CD4-positive, CD25-positive, alpha-beta regulatory T cell (primary cell): ENCODE results near the gene CACNA1H. TPM values are rescaled to one million over a fixed set of nuclear protein-coding genes. Genes with fewer than 3 reads are reported as not detected.

Experiments
- ATAC-seq, 2 donors: fragments of 150-1000 bp; cut with Tn5 transposase; one replicate each; pipeline ENCODE4 v1.10.0; 2021; ENCODE audit warnings: low read depth in 2 of 2, moderate number of reproducible peaks in 2 of 2, moderate library complexity in 1 of 2
- DNase-seq, 3 donors: peaks; one replicate each; pipeline versions ENCODE4 v3.0.0 to v3.0.0-alpha.2; 2012 to 2022; ENCODE audit warnings: mixed read lengths in 1 of 3
- H3K27ac ChIP-seq: one replicate; pipeline ENCODE4 v1.7.0; 2013; ENCODE audit warnings: mild to moderate bottlenecking, low read length; ENCODE audit not compliant: insufficient read depth, poor library complexity, severe bottlenecking
- H3K27me3 ChIP-seq: one replicate; pipeline ENCODE4 v1.7.0; 2013; ENCODE audit warnings: low read length; ENCODE audit not compliant: control insufficient read depth, insufficient read depth
- H3K36me3 ChIP-seq: one replicate; pipeline ENCODE4 v1.7.0; 2013; ENCODE audit warnings: mild to moderate bottlenecking, low read length, moderate library complexity; ENCODE audit not compliant: control insufficient read depth, insufficient read depth
- H3K4me1 ChIP-seq: 2 replicates; pipeline ENCODE4 v1.7.0; 2013; ENCODE audit warnings: mild to moderate bottlenecking, low read length; ENCODE audit not compliant: insufficient read depth, control insufficient read depth, poor library complexity, severe bottlenecking
- H3K4me3 ChIP-seq: one replicate; pipeline ENCODE4 v1.7.0; 2013; ENCODE audit warnings: low read depth, mild to moderate bottlenecking, low read length, moderate library complexity
- H3K9me3 ChIP-seq, 2 experiments: 1 replicate in 1 of 2; 2 replicates in 1 of 2; pipeline ENCODE4 v1.7.0; 2013; ENCODE audit warnings: low read length in 2 of 2, mild to moderate bottlenecking in 1 of 2, moderate library complexity in 1 of 2; ENCODE audit not compliant: control insufficient read depth in 2 of 2
- H3K27ac Mint-ChIP-seq, 3 donors: one replicate each; pipeline ENCODE4 v1.8.0; 2020 to 2022; ENCODE audit warnings: mild to moderate bottlenecking in 3 of 3, mixed read lengths in 3 of 3, moderate library complexity in 2 of 3
- H3K27me3 Mint-ChIP-seq: one replicate; pipeline ENCODE4 v1.8.0; 2022; ENCODE audit warnings: mild to moderate bottlenecking, mixed read lengths
- H3K36me3 Mint-ChIP-seq: one replicate; pipeline ENCODE4 v1.8.0; 2020; ENCODE audit warnings: mixed read lengths
- H3K4me1 Mint-ChIP-seq, 4 donors: one replicate each; pipeline ENCODE4 v1.8.0; 2020 to 2022; ENCODE audit warnings: mixed read lengths in 4 of 4, mild to moderate bottlenecking in 1 of 4
- H3K4me3 Mint-ChIP-seq, 4 donors: one replicate each; pipeline ENCODE4 v1.8.0; 2020 to 2022; ENCODE audit warnings: mild to moderate bottlenecking in 4 of 4, mixed read lengths in 4 of 4, moderate library complexity in 3 of 4
- H3K9me3 Mint-ChIP-seq, 7 donors: one replicate each; pipeline ENCODE4 v1.8.0; 2020 to 2022; ENCODE audit warnings: mixed read lengths in 7 of 7, mild to moderate bottlenecking in 3 of 7, moderate library complexity in 2 of 7
- polyA plus RNA-seq, 4 donors: library from polyadenylated mRNA; unstranded; fragments of 300-500 nt; fragmentation: Illumina TruSeq; gene quantifications; one replicate each; pipeline ENCODE4 v1.2.3, GENCODE V29; 2021
- total RNA-seq: library from RNA; stranded (reverse); gene quantifications from one replicate; pipeline ENCODE4 v1.2.3, GENCODE V29; 2022

Gene CACNA1H
- total and polyA plus RNA-seq, 5 donors from 2014 or later = 0.37 to 4.2 (median 0.50) TPM; not detected in 1

DNA sequence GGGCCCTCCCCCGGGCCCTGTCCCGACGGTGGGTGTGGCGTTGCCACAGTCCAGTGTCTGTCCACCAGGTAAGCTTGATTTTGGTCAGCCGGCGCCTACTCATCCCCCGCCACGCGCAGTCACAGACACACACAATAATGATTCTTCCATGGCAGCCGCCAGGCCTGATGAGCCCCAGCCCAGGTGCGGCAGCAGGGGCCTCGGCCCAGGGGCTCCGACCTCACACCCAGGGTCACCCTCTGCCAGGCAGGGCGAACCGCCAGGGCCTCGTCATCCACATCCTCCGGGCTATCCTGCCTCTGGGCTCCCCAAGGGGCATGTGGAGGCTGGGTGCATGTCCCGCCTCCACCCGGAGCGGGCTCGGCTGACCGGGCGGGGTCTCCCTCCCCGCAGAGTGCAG lies 64.6 kb downstream of the CACNA1H start:
- no peaks in the 10 kb centered on the region for H3K27me3 Mint-ChIP-seq

DNA sequence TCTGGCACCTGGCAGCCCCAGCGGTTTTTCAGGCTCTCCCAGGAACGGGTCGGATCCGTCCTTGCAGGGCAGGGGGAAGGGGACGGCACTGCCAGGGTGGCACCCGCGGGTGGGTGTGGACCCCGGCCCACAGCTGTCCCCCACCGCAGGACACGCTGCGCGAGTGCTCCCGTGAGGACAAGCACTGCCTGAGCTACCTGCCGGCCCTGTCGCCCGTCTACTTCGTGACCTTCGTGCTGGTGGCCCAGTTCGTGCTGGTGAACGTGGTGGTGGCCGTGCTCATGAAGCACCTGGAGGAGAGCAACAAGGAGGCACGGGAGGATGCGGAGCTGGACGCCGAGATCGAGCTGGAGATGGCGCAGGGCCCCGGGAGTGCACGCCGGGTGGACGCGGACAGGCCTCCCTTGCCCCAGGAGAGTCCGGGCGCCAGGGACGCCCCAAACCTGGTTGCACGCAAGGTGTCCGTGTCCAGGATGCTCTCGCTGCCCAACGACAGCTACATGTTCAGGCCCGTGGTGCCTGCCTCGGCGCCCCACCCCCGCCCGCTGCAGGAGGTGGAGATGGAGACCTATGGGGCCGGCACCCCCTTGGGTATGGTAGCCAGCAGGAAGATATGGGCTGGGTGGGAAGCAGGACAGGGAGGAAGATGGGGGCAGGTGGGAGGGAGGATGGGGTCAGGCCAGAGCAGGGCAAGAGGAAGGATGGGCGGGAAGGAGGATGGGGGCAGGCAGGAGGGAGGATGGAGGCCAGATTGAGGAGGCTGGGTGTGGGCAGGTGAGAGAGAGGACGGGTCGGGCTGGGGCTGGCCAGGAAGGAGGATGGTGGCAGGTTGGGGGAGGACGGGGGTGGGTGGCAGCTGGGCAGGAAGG lies 65.4 kb downstream of the CACNA1H start:
- Mint-ChIP-seq H3K4me3 (no peak overlapping the region), H3K9me3 (peaks cover 0 to 1% (median 0%) of the 10 kb centered on the region in 7 donors), H3K36me3 (no peaks in the 10 kb centered on the region), H3K4me1 (no peaks in the 10 kb centered on the region), H3K27me3 (no peaks in the 10 kb centered on the region), H3K27ac (no peak overlapping the region)
- ATAC-seq = no peak
- no peak for DNase-seq
- Histone ChIP-seq H3K9me3 (no peaks in the 10 kb centered on the region), H3K36me3 (no peaks in the 10 kb centered on the region), H3K27me3 (no peaks in the 10 kb centered on the region), H3K4me3 (no peak overlapping the region), H3K27ac (no peak overlapping the region), H3K4me1 (no peaks in the 10 kb centered on the region)

More for the DNA sequence above, 64.6 kb downstream of the CACNA1H start:
- no peak overlapping the region for H3K27ac ChIP-seq
- Mint-ChIP-seq H3K36me3 (no peaks in the 10 kb centered on the region), H3K9me3 (peaks cover 0 to 1% (median 0%) of the 10 kb centered on the region in 7 donors), H3K27ac (no peak overlapping the region), H3K4me1 (no peaks in the 10 kb centered on the region), H3K4me3 (no peak overlapping the region)
- DNase-seq = no peak
- no peak for ATAC-seq
- no peak overlapping the region for H3K4me3 ChIP-seq
- H3K4me1 ChIP-seq = no peaks in the 10 kb centered on the region
- H3K9me3 ChIP-seq = no peaks in the 10 kb centered on the region
- H3K27me3 ChIP-seq = no peaks in the 10 kb centered on the region
- H3K36me3 ChIP-seq = no peaks in the 10 kb centered on the region

DNA sequence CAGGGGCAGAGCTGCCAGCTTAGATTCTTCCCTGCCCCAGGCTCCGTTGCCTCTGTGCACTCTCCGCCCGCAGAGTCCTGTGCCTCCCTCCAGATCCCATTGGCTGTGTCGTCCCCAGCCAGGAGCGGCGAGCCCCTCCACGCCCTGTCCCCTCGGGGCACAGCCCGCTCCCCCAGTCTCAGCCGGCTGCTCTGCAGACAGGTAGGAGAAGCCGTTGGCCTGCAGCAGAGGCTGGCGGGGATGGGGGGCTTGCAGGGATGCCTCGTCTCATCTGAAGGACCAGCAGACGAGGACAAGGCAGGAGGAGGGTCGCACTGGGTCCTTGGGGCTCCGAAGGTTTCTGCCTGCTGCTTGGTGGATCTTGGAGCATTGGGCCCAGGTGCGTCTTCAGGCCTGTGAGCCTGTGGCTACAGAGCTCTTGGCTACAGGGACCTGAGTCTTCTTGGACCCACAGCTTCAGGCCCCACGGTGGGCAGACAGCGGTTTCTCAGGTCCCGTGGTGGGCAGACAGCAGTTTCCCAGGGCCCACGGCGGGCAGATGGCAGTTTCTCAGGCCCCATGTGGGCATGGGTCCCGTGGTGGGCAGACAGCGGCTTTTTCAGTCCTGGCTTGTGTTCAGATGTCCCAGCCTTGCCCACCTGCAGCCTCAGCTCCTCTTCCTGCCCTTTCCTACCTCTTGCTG lies 66.2 kb downstream of the CACNA1H start:
- H3K4me1 Mint-ChIP-seq = no peaks in the 10 kb centered on the region
- ATAC-seq (no peak), DNase-seq (no peak)
- no peak overlapping the region for H3K27ac Mint-ChIP-seq
- no peaks in the 10 kb centered on the region for H3K36me3 ChIP-seq
- H3K9me3 ChIP-seq = no peaks in the 10 kb centered on the region
- H3K4me3 ChIP-seq = no peak overlapping the region
- H3K27me3 Mint-ChIP-seq = no peaks in the 10 kb centered on the region
- no peaks in the 10 kb centered on the region for H3K36me3 Mint-ChIP-seq
- no peaks in the 10 kb centered on the region for H3K27me3 ChIP-seq
- H3K4me1 ChIP-seq = no peaks in the 10 kb centered on the region
- no peak overlapping the region for H3K27ac ChIP-seq
- H3K9me3 Mint-ChIP-seq = peaks cover 0 to 1% (median 0%) of the 10 kb centered on the region in 7 donors
- no peak overlapping the region for H3K4me3 Mint-ChIP-seq

DNA sequence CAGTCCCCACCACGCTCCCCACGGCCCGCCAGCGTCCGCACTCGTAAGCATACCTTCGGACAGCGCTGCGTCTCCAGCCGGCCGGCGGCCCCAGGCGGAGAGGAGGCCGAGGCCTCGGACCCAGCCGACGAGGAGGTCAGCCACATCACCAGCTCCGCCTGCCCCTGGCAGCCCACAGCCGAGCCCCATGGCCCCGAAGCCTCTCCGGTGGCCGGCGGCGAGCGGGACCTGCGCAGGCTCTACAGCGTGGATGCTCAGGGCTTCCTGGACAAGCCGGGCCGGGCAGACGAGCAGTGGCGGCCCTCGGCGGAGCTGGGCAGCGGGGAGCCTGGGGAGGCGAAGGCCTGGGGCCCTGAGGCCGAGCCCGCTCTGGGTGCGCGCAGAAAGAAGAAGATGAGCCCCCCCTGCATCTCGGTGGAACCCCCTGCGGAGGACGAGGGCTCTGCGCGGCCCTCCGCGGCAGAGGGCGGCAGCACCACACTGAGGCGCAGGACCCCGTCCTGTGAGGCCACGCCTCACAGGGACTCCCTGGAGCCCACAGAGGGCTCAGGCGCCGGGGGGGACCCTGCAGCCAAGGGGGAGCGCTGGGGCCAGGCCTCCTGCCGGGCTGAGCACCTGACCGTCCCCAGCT lies 67.3 kb downstream of the CACNA1H start:
- H3K27ac ChIP-seq = no peak overlapping the region
- no peak overlapping the region for H3K4me3 Mint-ChIP-seq
- H3K4me1 ChIP-seq = no peaks in the 10 kb centered on the region
- H3K9me3 ChIP-seq = no peaks in the 10 kb centered on the region
- DNase-seq (no peak), ATAC-seq (no peak)
- H3K27me3 Mint-ChIP-seq = no peaks in the 10 kb centered on the region
- no peak overlapping the region for H3K4me3 ChIP-seq
- H3K4me1 Mint-ChIP-seq = no peaks in the 10 kb centered on the region
- H3K9me3 Mint-ChIP-seq = no peaks in the 10 kb centered on the region
- no peaks in the 10 kb centered on the region for H3K27me3 ChIP-seq
- H3K27ac Mint-ChIP-seq = no peak overlapping the region
- H3K36me3 Mint-ChIP-seq = no peaks in the 10 kb centered on the region
- H3K36me3 ChIP-seq = no peaks in the 10 kb centered on the region

DNA sequence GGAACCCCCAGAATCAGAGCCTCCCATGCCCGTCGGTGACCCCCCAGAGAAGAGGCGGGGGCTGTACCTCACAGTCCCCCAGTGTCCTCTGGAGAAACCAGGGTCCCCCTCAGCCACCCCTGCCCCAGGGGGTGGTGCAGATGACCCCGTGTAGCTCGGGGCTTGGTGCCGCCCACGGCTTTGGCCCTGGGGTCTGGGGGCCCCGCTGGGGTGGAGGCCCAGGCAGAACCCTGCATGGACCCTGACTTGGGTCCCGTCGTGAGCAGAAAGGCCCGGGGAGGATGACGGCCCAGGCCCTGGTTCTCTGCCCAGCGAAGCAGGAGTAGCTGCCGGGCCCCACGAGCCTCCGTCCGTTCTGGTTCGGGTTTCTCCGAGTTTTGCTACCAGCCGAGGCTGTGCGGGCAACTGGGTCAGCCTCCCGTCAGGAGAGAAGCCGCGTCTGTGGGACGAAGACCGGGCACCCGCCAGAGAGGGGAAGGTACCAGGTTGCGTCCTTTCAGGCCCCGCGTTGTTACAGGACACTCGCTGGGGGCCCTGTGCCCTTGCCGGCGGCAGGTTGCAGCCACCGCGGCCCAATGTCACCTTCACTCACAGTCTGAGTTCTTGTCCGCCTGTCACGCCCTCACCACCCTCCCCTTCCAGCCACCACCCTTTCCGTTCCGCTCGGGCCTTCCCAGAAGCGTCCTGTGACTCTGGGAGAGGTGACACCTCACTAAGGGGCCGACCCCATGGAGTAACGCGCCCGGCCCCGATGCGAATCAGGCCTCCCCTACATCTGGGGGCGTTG lies 68.1 kb downstream of the CACNA1H start:
- H3K4me3 ChIP-seq = no peak overlapping the region
- DNase-seq (no peak), ATAC-seq (no peak)
- H3K27ac ChIP-seq = no peak overlapping the region
- H3K27me3 Mint-ChIP-seq = no peaks in the 10 kb centered on the region
- H3K36me3 Mint-ChIP-seq = no peaks in the 10 kb centered on the region
- H3K9me3 Mint-ChIP-seq = no peaks in the 10 kb centered on the region
- H3K36me3 ChIP-seq = no peaks in the 10 kb centered on the region
- H3K4me3 Mint-ChIP-seq = no peak overlapping the region
- no peaks in the 10 kb centered on the region for H3K27me3 ChIP-seq
- H3K27ac Mint-ChIP-seq = no peak overlapping the region
- no peaks in the 10 kb centered on the region for H3K4me1 Mint-ChIP-seq
- H3K4me1 ChIP-seq = no peaks in the 10 kb centered on the region
- no peaks in the 10 kb centered on the region for H3K9me3 ChIP-seq

DNA sequence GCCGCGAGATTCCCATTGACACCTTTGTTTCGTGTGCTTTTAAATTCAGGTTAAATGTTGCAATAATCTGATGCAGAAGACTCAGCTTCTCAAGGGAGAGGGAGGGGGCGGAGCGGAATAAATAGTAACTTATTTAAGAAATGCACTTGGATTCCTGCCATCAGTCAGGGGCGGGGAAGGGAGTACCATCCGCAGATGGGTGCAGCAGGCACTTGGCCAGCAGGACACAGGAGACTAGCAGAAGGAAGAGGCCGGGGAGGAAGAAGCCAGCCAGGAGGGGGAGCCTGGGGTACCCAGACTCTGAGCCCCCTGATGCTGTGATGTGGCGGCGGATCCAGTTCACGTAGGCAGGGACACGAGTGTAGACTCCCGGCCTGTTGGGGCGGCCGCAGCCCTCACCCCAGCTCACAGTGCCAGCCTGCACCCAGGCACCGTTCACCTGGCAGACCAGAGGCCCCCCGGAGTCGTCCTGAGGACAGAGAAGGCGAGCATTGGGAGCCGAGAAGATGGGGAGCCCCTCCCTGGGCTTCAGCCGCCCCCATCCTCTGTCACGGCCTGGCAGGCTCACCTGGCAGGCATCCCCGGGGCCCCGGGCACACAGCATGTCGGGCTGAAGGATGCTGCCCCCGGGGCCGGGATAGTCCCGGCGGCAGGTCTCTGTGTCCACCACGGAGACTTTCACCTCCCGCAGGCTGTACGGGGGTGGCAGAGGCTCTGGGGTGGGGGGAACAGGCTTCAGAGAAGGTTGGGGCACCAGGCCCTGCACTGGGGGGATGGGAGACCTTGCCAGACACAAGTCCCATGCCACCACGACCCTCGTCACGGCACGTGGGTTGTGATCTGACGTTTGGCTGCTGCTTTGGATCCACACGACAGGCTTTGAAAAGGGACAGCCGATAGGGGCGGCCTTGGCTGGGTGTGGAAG lies 69.0 kb downstream of the CACNA1H start:
- H3K4me3 Mint-ChIP-seq = no peak overlapping the region
- H3K27ac Mint-ChIP-seq = no peak overlapping the region
- no peaks in the 10 kb centered on the region for H3K27me3 Mint-ChIP-seq

More for the DNA sequence above, 69.0 kb downstream of the CACNA1H start:
- no peak overlapping the region for H3K4me3 ChIP-seq
- no peaks in the 10 kb centered on the region for H3K9me3 ChIP-seq
- H3K36me3 ChIP-seq = no peaks in the 10 kb centered on the region
- ATAC-seq (no peak), DNase-seq (no peak)
- Mint-ChIP-seq H3K9me3 (no peaks in the 10 kb centered on the region), H3K4me1 (no peaks in the 10 kb centered on the region), H3K36me3 (no peaks in the 10 kb centered on the region)
- H3K4me1 ChIP-seq = no peaks in the 10 kb centered on the region
- H3K27me3 ChIP-seq = no peaks in the 10 kb centered on the region
- H3K27ac ChIP-seq = no peak overlapping the region
